Prostate gland (tissue), 2 donors: ENCODE results near the gene CCDC107.

Source experiments
- CTCF ChIP-seq, 4 experiments: fragments of 200-600 bp in 2 of 4; fragments of 450-650 bp in 2 of 4; sonication (generic) in 2 of 4; IDR thresholded peaks; 1 replicate in 3 of 4; 2 replicates in 1 of 4; pipeline ENCODE4 v1.5.1; 2016 to 2019; ENCODE audit warnings: antibody characterized with exemption in 4 of 4, mild to moderate bottlenecking in 2 of 4, moderate library complexity in 2 of 4
- POLR2A ChIP-seq: fragments of 450-650 bp; IDR thresholded peaks from one replicate; pipeline ENCODE4 v1.6.1; 2016; ENCODE audit warnings: antibody characterized with exemption, mild to moderate bottlenecking
- POLR2AphosphoS5 ChIP-seq: sonication (generic); formaldehyde crosslinking; IDR thresholded peaks from one replicate; pipeline ENCODE4 v1.6.1; 2017; ENCODE audit warnings: antibody characterized with exemption

- TF ChIP-seq POLR2AphosphoS5 (no peak), CTCF (IDR thresholded peaks at IDR 0.05) (no peak), POLR2A (no peak)
These were observed 39.0 kb upstream of the CCDC107 start for GRCh38 chr9:35618854-35619799.
